Bone marrow (tissue), 2 donors: Measurements from ENCODE around the gene CDK6.

Experiments used
- DNase-seq, 2 donors: peaks; one replicate each; lab custom pipeline; 2025; lab: John Stamatoyannopoulos, UW

The CDK6 gene

GRCh38 chr7:92589056-92589455, 247.3 kb downstream of the CDK6 start:
- DNase-seq: no peak

GRCh38 chr7:92588561-92588960, 247.8 kb downstream of the CDK6 start:
- no peak for DNase-seq

GRCh38 chr7:92586841-92587240, 249.5 kb downstream of the CDK6 start:
- no peak for DNase-seq

- DNase-seq: no peak
Measured at GRCh38 chr7:92586403-92586802, 250.0 kb downstream of the CDK6 start.

- DNase-seq: no peak
Measured at GRCh38 chr7:92584953-92585352, 251.4 kb downstream of the CDK6 start.

GRCh38 chr7:92582948-92583347, 253.4 kb downstream of the CDK6 start:
- DNase-seq: no peak

GRCh38 chr7:92576296-92576695, 260.1 kb downstream of the CDK6 start:
- DNase-seq: no peak

- DNase-seq: no peak
Measured at GRCh38 chr7:92569137-92569536, 267.2 kb downstream of the CDK6 start.

GRCh38 chr7:92567460-92567859, 268.9 kb downstream of the CDK6 start:
- no peak for DNase-seq

- DNase-seq: no peak
Measured at GRCh38 chr7:92563345-92563744, 273.0 kb downstream of the CDK6 start.

- DNase-seq: no peak
Measured at GRCh38 chr7:92560602-92561001, 275.8 kb downstream of the CDK6 start.

GRCh38 chr7:92557808-92558362, 278.5 kb downstream of the CDK6 start:
- no peak for DNase-seq

- no peak for DNase-seq
Measured at GRCh38 chr7:92557249-92557648, 279.1 kb downstream of the CDK6 start.
